Osteoblast (primary cell): Measurements from ENCODE around the gene SNAPIN. TPM values are rescaled to one million over a fixed set of nuclear protein-coding genes. Genes with fewer than 3 reads are reported as not detected.

Experiments used
- DNase-seq: peaks from one replicate; pipeline ENCODE4 v3.0.0; 2011; ENCODE audit warnings: low spot score, mixed read lengths; ENCODE audit not compliant: insufficient read length; ENCODE audit errors: missing footprints
- H2AFZ ChIP-seq: 2 replicates; pipeline ENCODE4 v1.6.0; 2011; ENCODE audit warnings: mild to moderate bottlenecking, low read length
- H3K27ac ChIP-seq: 2 replicates; pipeline ENCODE4 v1.5.1; 2011; ENCODE audit warnings: mild to moderate bottlenecking, low read depth, low read length, moderate library complexity
- H3K27me3 ChIP-seq: 2 replicates; pipeline ENCODE4 v1.6.0; 2012; ENCODE audit warnings: mild to moderate bottlenecking, control low read depth, inconsistent platforms, low read length, moderate library complexity; ENCODE audit not compliant: insufficient read depth
- H3K36me3 ChIP-seq: 2 replicates; pipeline ENCODE4 v1.5.1; 2011; ENCODE audit warnings: mild to moderate bottlenecking, low read length, control low read depth, moderate library complexity; ENCODE audit not compliant: insufficient read depth
- H3K4me1 ChIP-seq: 2 replicates; pipeline ENCODE4 v1.5.1; 2011; ENCODE audit warnings: mild to moderate bottlenecking, low read length, control low read depth, moderate library complexity; ENCODE audit not compliant: insufficient read depth
- H3K4me2 ChIP-seq: 2 replicates; pipeline ENCODE4 v1.6.0; 2011; ENCODE audit warnings: mild to moderate bottlenecking, low read length; ENCODE audit not compliant: insufficient read depth
- H3K4me3 ChIP-seq: fragments of 200-600 bp; sonication (generic); 3 replicates; pipeline ENCODE4 v1.5.1; 2012; ENCODE audit warnings: mild to moderate bottlenecking, low read length, inconsistent platforms; ENCODE audit not compliant: insufficient read depth
- H3K79me2 ChIP-seq: 2 replicates; pipeline ENCODE4 v1.6.0; 2012; ENCODE audit warnings: mild to moderate bottlenecking, low read length, control low read depth, inconsistent platforms; ENCODE audit not compliant: insufficient read depth
- H3K9me3 ChIP-seq: 2 replicates; pipeline ENCODE4 v1.5.1; 2011; ENCODE audit warnings: low read depth, low read length, control low read depth
- H4K20me1 ChIP-seq: 2 replicates; pipeline ENCODE4 v1.6.0; 2012; ENCODE audit warnings: mild to moderate bottlenecking, low read length, control low read depth; ENCODE audit not compliant: insufficient read depth
- total RNA-seq: library from RNA; depleted of rRNA; stranded (reverse); fragments of >200 nt; gene quantifications from 2 replicates; pipeline ENCODE4 v1.2.3, GENCODE V29; 2012
- TF ChIP-seq, protein P1 (sequence below): IDR thresholded peaks from 2 replicates; pipeline ENCODE4 v1.5.1; 2011; ENCODE audit warnings: mild to moderate bottlenecking, low read depth, low read length, moderate library complexity; ENCODE audit errors: extremely low read depth

Gene SNAPIN
- total RNA-seq, 1 donor, result 53.6 TPM

- H3K36me3 ChIP-seq, result peaks cover 2% of the 10 kb centered on the region
- TF ChIP-seq, protein P1, sequence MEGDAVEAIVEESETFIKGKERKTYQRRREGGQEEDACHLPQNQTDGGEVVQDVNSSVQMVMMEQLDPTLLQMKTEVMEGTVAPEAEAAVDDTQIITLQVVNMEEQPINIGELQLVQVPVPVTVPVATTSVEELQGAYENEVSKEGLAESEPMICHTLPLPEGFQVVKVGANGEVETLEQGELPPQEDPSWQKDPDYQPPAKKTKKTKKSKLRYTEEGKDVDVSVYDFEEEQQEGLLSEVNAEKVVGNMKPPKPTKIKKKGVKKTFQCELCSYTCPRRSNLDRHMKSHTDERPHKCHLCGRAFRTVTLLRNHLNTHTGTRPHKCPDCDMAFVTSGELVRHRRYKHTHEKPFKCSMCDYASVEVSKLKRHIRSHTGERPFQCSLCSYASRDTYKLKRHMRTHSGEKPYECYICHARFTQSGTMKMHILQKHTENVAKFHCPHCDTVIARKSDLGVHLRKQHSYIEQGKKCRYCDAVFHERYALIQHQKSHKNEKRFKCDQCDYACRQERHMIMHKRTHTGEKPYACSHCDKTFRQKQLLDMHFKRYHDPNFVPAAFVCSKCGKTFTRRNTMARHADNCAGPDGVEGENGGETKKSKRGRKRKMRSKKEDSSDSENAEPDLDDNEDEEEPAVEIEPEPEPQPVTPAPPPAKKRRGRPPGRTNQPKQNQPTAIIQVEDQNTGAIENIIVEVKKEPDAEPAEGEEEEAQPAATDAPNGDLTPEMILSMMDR, result no peak
- H3K4me2 ChIP-seq, result peak within 1 kb of the TSS; percentile 91
- no peaks in the 10 kb centered on the region for H3K27me3 ChIP-seq
- H3K4me3 ChIP-seq, result peak within 1 kb of the TSS; percentile 88
- H3K9me3 ChIP-seq, result no peaks in the 10 kb centered on the region
- H2AFZ ChIP-seq, result peak within 1 kb of the TSS; percentile 60
- peaks cover 46% of the 10 kb centered on the region for H3K4me1 ChIP-seq
- peaks cover 54% of the 10 kb centered on the region for H3K79me2 ChIP-seq
- peaks cover 18% of the 10 kb centered on the region for H4K20me1 ChIP-seq
- H3K27ac ChIP-seq, result peak within 1 kb of the TSS; percentile 78
- DNase-seq, result peak; percentile 98
Observed at GRCh38 chr1:153612755-153613331, 45.7 kb upstream of the SNAPIN start, which contains the start of gene S100A16. Gene S100A16, minus strand, starts transcription at chr1:153613137. Its CDS starts 4,986 bp downstream, at chr1:153608151.

GRCh38 chr1:153613406-153613805 lies 45.1 kb upstream of the SNAPIN start:
- Histone ChIP-seq H3K27me3 (no peaks in the 10 kb centered on the region), H3K79me2 (peaks cover 48% of the 10 kb centered on the region), H3K4me3 (peak overlapping the region; percentile 88), H3K4me2 (peak overlapping the region; percentile 91), H3K4me1 (peaks cover 43% of the 10 kb centered on the region), H2AFZ (peak overlapping the region; percentile 60), H3K36me3 (peaks cover 4% of the 10 kb centered on the region), H4K20me1 (peaks cover 18% of the 10 kb centered on the region), H3K9me3 (no peaks in the 10 kb centered on the region), H3K27ac (no peak overlapping the region)
- TF ChIP-seq, protein P1, result no peak
- peak; percentile 81 for DNase-seq

DNA sequence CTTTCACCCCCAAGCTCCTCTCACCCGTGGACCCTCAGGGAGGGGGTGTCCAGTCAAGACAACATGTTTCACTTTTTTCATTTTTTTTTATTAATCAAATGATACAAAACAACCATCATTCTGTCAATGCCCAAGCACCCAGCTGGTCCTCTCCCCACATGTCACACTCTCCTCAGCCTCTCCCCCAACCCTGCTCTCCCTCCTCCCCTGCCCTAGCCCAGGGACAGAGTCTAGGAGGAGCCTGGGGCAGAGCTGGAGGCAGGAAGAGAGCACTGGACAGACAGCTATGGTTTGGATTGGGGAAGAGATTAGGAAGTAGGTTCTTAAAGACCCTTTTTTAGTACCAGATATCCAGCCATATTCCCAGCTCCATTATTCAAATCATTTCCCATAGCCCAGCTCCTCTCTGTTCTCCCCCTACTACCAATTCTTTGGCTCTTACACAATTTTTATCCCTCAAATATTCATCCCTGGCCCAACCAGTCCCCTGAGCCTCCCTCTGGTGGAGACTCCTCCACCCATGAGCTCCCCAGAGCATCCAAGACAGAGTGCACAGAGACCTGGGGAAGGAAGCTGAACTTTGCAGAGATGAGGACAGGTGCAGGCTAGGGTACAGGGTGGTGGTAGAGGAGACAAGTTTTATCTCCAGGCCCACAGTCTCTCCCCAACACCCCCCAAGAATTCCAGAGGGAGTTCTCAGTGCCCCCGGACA lies 44.2 kb upstream of the SNAPIN start:
- TF ChIP-seq, protein P1, result no peak
- H3K27me3 ChIP-seq, result no peaks in the 10 kb centered on the region
- peak; percentile 63 for DNase-seq
- no peak overlapping the region for H3K4me2 ChIP-seq
- H3K9me3 ChIP-seq, result no peaks in the 10 kb centered on the region
- H3K27ac ChIP-seq, result no peak overlapping the region
- peak overlapping the region; percentile 14 for H2AFZ ChIP-seq
- H3K36me3 ChIP-seq, result peaks cover 13% of the 10 kb centered on the region
- peaks cover 34% of the 10 kb centered on the region for H3K4me1 ChIP-seq
- H3K79me2 ChIP-seq, result peaks cover 39% of the 10 kb centered on the region
- H3K4me3 ChIP-seq, result no peak overlapping the region
- peaks cover 18% of the 10 kb centered on the region for H4K20me1 ChIP-seq

- H3K4me2 ChIP-seq, result no peak overlapping the region
- H3K27me3 ChIP-seq, result no peaks in the 10 kb centered on the region
- no peak overlapping the region for H2AFZ ChIP-seq
- H3K36me3 ChIP-seq, result peaks cover 19% of the 10 kb centered on the region
- peaks cover 29% of the 10 kb centered on the region for H3K4me1 ChIP-seq
- peaks cover 35% of the 10 kb centered on the region for H3K79me2 ChIP-seq
- H3K9me3 ChIP-seq, result no peaks in the 10 kb centered on the region
- no peak overlapping the region for H3K4me3 ChIP-seq
- no peak for DNase-seq
- H3K27ac ChIP-seq, result no peak overlapping the region
- TF ChIP-seq, protein P1, result no peak
- H4K20me1 ChIP-seq, result peaks cover 18% of the 10 kb centered on the region
Observed at GRCh38 chr1:153614906-153615305, 43.6 kb upstream of the SNAPIN start.
